Measurements from ENCODE around the gene SH3BP5. TPM values are rescaled to one million over a fixed set of nuclear protein-coding genes. Genes with fewer than 3 reads are reported as not detected.
"Not testable (repeated sequence)": the region's sequence is repeated elsewhere in the genome, so short reads cannot be mapped to it uniquely, and the experiment has no call there.

Gene SH3BP5
- total and polyA plus RNA-seq, 9 donors = 80.4 to 205 (median 142) TPM

DNA sequence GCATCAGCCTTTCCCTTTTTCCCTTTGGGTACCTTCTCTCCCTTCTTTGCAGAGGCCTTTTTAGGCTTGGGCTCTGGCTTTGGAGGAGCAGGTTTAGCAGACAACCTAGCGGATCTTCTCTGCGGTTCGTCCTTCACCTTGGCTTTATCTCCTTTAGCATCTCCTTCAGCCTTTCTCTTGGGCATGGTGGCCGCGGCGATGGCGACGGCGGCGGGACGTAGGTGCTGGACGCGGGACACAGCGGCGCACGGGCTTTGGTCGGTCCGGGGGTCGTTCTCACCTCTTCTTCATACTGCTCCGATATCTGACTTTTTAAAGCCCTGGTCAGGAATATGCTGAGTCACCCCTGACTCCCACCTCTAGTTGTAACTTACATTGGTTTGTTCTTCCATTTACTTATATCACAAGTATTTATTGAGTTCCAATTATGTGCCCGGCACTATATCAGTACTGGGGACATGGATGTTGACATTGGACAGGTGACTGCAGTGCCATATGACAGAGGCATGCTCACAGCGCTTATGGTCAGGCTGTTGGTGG is 43.1 kb upstream of the SH3BP5 start:
- WGBS, 3 donors = 93 to 94% (median 93%) methylated on average over 22 of the region's 22 CpGs
- intact Hi-C loops (cut with DNase I) = loop anchor here (5.0 kb wide), 2 partner anchors 43 to 108 kb away; partner anchors contain the start of gene SH3BP5 (in 2 of the 4)

DNA sequence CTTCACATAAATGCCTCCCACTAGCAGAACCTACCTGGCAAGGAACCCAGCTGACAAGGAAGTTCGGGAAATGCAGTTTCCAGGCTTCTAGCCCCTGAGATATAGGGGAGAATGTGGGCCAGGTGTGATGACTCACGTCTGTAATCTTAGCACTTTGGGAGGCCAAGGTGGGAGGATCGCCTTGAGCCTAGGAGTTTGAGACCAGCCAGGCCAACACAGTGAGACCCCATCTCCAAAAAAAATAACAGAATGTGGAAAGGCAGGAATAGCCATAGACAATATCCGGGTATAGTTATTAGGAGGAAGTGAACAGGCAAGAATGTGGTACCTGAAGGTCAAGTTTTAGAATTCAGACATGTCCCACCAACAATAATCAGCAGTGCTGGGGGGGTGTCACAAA is 40.5 kb upstream of the SH3BP5 start:
- Histone ChIP-seq H3K27me3 (no peaks in the 10 kb centered on the region), H3K4me3 (no peak overlapping the region), H3K36me3 (no peaks in the 10 kb centered on the region), H3K9me3 (no peaks in the 10 kb centered on the region), H3K4me1 (ENCODE audit: insufficient read depth) (no peaks in the 10 kb centered on the region), H3K27ac (no peak overlapping the region)
- intact Hi-C loops (cut with DNase I) = no loop called here
- TF ChIP-seq, protein P1, sequence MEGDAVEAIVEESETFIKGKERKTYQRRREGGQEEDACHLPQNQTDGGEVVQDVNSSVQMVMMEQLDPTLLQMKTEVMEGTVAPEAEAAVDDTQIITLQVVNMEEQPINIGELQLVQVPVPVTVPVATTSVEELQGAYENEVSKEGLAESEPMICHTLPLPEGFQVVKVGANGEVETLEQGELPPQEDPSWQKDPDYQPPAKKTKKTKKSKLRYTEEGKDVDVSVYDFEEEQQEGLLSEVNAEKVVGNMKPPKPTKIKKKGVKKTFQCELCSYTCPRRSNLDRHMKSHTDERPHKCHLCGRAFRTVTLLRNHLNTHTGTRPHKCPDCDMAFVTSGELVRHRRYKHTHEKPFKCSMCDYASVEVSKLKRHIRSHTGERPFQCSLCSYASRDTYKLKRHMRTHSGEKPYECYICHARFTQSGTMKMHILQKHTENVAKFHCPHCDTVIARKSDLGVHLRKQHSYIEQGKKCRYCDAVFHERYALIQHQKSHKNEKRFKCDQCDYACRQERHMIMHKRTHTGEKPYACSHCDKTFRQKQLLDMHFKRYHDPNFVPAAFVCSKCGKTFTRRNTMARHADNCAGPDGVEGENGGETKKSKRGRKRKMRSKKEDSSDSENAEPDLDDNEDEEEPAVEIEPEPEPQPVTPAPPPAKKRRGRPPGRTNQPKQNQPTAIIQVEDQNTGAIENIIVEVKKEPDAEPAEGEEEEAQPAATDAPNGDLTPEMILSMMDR (IDR thresholded peaks at IDR 0.05) = no peak
- TF ChIP-seq POLR2A (IDR thresholded peaks at IDR 0.05) = no peak
- no peak for TF ChIP-seq EP300 (IDR thresholded peaks at IDR 0.05)
- DNase-seq = no peak
- 78 to 88% (median 84%) methylated on average over 4 of the region's 4 CpGs for WGBS, 3 donors

More for the DNA sequence above, 43.1 kb upstream of the SH3BP5 start:
- Histone ChIP-seq H3K4me1 (ENCODE audit: insufficient read depth) (peaks cover 2% of the 10 kb centered on the region), H3K27me3 (no peaks in the 10 kb centered on the region), H3K27ac (no peak overlapping the region), H3K4me3 (no peak overlapping the region), H3K36me3 (no peaks in the 10 kb centered on the region), H3K9me3 (no peaks in the 10 kb centered on the region)
- TF ChIP-seq EP300 (IDR thresholded peaks at IDR 0.05) = no peak
- TF ChIP-seq, protein P1 (IDR thresholded peaks at IDR 0.05) = no peak
- no peak for TF ChIP-seq POLR2A (IDR thresholded peaks at IDR 0.05)
- DNase-seq = no peak

DNA sequence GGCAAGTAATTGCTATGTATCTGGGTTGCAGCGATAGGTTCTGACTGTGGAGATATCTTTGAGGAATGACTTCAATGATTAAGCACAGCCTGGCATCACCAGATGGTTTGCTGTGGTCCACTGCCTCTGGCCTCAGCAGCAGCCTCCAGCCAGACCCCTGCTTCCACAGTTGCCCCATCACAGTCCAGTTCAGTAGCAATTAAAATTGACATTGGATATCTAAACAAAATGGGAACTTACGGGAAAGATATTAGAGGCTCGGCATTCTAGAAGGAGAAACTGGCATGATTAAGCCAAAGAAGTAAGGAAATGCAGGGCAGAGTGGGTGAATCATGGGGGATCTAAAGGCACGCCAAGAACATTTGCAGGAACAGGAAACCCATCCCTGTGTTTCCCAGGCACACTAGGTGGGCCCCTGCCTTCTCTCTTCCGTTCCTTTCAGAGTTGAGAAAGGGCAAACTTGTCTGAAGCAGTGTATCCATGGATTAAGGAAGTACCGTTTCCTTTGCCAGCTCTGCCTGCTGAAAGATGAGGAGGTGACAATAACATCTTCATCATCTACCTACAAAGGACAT is 36.3 kb upstream of the SH3BP5 start:
- TF ChIP-seq POLR2A (IDR thresholded peaks at IDR 0.05) (no peak), EP300 (IDR thresholded peaks at IDR 0.05) (no peak)
- TF ChIP-seq, protein P1 (IDR thresholded peaks at IDR 0.05) = no peak
- DNase-seq = no peak
- Histone ChIP-seq H3K4me3 (no peak overlapping the region), H3K27ac (no peak overlapping the region), H3K36me3 (no peaks in the 10 kb centered on the region), H3K9me3 (no peaks in the 10 kb centered on the region), H3K27me3 (no peaks in the 10 kb centered on the region), H3K4me1 (ENCODE audit: insufficient read depth) (no peaks in the 10 kb centered on the region)
- 81 to 84% (median 81%) methylated on average over 6 of the region's 6 CpGs for WGBS, 3 donors
- intact Hi-C loops (cut with DNase I) = no loop called here

- Histone ChIP-seq H3K36me3 (no peaks in the 10 kb centered on the region), H3K9me3 (no peaks in the 10 kb centered on the region), H3K4me3 (no peak overlapping the region), H3K27ac (no peak overlapping the region), H3K27me3 (no peaks in the 10 kb centered on the region), H3K4me1 (ENCODE audit: insufficient read depth) (peaks cover 2% of the 10 kb centered on the region)
- no peak for DNase-seq
- intact Hi-C loops (cut with DNase I) = no loop called here
- TF ChIP-seq POLR2A (IDR thresholded peaks at IDR 0.05) (no peak), EP300 (IDR thresholded peaks at IDR 0.05) (no peak)
- TF ChIP-seq, protein P1 (IDR thresholded peaks at IDR 0.05) = no peak
- WGBS, 3 donors = 2 to 13% (median 7%) methylated on average over 1 of the region's 1 CpG
Measured at GRCh38 chr3:15367059-15367458, 34.7 kb upstream of the SH3BP5 start.

DNA sequence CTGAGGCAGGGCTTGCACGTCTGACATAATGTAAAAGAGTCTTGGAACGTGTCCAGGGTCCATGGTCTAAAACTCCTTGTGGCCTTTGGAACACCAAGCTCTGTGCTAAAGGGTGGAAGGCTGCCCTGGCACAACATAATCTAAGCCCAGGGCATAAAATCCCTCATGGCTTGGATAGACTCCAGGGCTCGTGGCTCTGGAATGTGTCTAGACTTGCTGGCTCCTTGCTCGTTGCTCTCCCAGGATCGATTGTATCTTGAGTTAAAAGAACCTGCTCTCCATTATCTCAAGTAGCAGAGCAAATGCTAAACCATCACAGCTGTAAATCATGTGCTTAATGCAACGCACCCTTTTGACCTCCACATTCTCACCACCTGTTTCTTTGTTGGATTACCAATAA is 31.7 kb upstream of the SH3BP5 start:
- H3K27me3 ChIP-seq; H3K4me1 ChIP-seq (ENCODE audit: insufficient read depth); H3K4me3 ChIP-seq; H3K36me3 ChIP-seq; H3K27ac ChIP-seq; H3K9me3 ChIP-seq; DNase-seq; intact Hi-C loops (cut with DNase I): not testable (repeated sequence)
- WGBS, 3 donors = 27 to 38% (median 33%) methylated on average over 6 of the region's 6 CpGs
